Measurements from ENCODE around the gene YAE1.

The YAE1 gene

DNA sequence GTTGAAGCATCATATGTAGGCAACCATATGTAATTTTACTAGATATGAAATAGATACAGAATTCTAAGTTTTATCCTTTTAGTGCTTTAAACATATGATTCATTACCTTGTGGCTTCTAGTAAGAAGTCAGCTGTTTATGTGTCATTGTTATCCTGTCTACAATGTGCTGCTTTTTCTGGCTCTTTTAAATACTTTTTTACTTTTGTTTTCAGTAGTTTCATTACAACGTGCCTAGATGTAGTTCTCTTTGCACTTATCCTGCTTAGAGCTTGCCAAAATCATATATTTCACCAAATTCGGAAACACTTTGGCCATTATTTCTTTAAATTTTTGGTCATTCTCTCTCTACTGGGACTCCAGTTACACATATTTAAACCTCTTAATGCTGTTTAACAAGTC, 26.4 kb downstream of the YAE1 start:
- TF ChIP-seq, protein P1, sequence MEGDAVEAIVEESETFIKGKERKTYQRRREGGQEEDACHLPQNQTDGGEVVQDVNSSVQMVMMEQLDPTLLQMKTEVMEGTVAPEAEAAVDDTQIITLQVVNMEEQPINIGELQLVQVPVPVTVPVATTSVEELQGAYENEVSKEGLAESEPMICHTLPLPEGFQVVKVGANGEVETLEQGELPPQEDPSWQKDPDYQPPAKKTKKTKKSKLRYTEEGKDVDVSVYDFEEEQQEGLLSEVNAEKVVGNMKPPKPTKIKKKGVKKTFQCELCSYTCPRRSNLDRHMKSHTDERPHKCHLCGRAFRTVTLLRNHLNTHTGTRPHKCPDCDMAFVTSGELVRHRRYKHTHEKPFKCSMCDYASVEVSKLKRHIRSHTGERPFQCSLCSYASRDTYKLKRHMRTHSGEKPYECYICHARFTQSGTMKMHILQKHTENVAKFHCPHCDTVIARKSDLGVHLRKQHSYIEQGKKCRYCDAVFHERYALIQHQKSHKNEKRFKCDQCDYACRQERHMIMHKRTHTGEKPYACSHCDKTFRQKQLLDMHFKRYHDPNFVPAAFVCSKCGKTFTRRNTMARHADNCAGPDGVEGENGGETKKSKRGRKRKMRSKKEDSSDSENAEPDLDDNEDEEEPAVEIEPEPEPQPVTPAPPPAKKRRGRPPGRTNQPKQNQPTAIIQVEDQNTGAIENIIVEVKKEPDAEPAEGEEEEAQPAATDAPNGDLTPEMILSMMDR (IDR thresholded peaks at IDR 0.05; ENCODE audit: control insufficient read depth, insufficient read depth, low read depth, low read length, missing control alignments) = no peak
- no peak overlapping the region for H3K4me3 ChIP-seq (ENCODE audit: control insufficient read depth, low read depth, low read length)
- DNase-seq (ENCODE audit: low read depth) = no peak

GRCh38 chr7:39594988-39595620, 28.9 kb downstream of the YAE1 start:
- TF ChIP-seq, protein P1 (IDR thresholded peaks at IDR 0.05; ENCODE audit: control insufficient read depth, insufficient read depth, low read depth, low read length, missing control alignments) = no peak
- H3K4me3 ChIP-seq (ENCODE audit: control insufficient read depth, low read depth, low read length) = no peak overlapping the region
- no peak for DNase-seq (ENCODE audit: low read depth)

GRCh38 chr7:39602351-39602750, 36.1 kb downstream of the YAE1 start:
- TF ChIP-seq, protein P1 (IDR thresholded peaks at IDR 0.05; ENCODE audit: control insufficient read depth, insufficient read depth, low read depth, low read length, missing control alignments) = no peak
- no peak for DNase-seq (ENCODE audit: low read depth)
- H3K4me3 ChIP-seq (ENCODE audit: control insufficient read depth, low read depth, low read length) = no peak overlapping the region

- no peak overlapping the region for H3K4me3 ChIP-seq (ENCODE audit: control insufficient read depth, low read depth, low read length)
- TF ChIP-seq, protein P1 (IDR thresholded peaks at IDR 0.05; ENCODE audit: control insufficient read depth, insufficient read depth, low read depth, low read length, missing control alignments) = no peak
- DNase-seq (ENCODE audit: low read depth) = no peak
Observed at GRCh38 chr7:39603924-39604323, 37.7 kb downstream of the YAE1 start.

GRCh38 chr7:39605087-39605486, 38.9 kb downstream of the YAE1 start:
- no peak overlapping the region for H3K4me3 ChIP-seq (ENCODE audit: control insufficient read depth, low read depth, low read length)
- DNase-seq (ENCODE audit: low read depth) = no peak
- TF ChIP-seq, protein P1 (IDR thresholded peaks at IDR 0.05; ENCODE audit: control insufficient read depth, insufficient read depth, low read depth, low read length, missing control alignments) = no peak

- TF ChIP-seq, protein P1 (IDR thresholded peaks at IDR 0.05; ENCODE audit: control insufficient read depth, insufficient read depth, low read depth, low read length, missing control alignments) = no peak
- DNase-seq (ENCODE audit: low read depth) = no peak
- no peak overlapping the region for H3K4me3 ChIP-seq (ENCODE audit: control insufficient read depth, low read depth, low read length)
Observed at GRCh38 chr7:39606352-39606751, 40.1 kb downstream of the YAE1 start.
